Activated CD8-positive, alpha-beta memory T cell treated with anti-CD3 and anti-CD28 coated beads, Interleukin-2, amount 10 ng/mL, durations not matched to agents 7 days and 5 days (primary cell): ENCODE results near the gene RARA. TPM values are rescaled to one million over a fixed set of nuclear protein-coding genes. Genes with fewer than 3 reads are reported as not detected.
"Not testable (repeated sequence)": the region's sequence is repeated elsewhere in the genome, so short reads cannot be mapped to it uniquely, and the experiment has no call there.

Experiments used
- ATAC-seq: fragments of 150-1000 bp; cut with Tn5 transposase; one replicate; pipeline ENCODE4 v1.10.0; 2021; ENCODE audit warnings: moderate library complexity
- CTCF ChIA-PET: fragments of 350-600 bp; sonication (Branson Sonifier 250); formaldehyde crosslinking; loops from one replicate; lab custom pipeline; 2021; ENCODE audit warnings: antibody characterized with exemption; lab: Charles Lee
- DNase-seq: peaks from one replicate; pipeline ENCODE4 v3.0.0-alpha.2; 2020
- H3K27ac Mint-ChIP-seq: one replicate; pipeline ENCODE4 v1.8.0; 2021; ENCODE audit warnings: mild to moderate bottlenecking, mixed read lengths
- H3K27me3 Mint-ChIP-seq: one replicate; pipeline ENCODE4 v1.8.0; 2021; ENCODE audit warnings: mixed read lengths
- H3K36me3 Mint-ChIP-seq: one replicate; pipeline ENCODE4 v1.8.0; 2021; ENCODE audit warnings: mild to moderate bottlenecking, mixed read lengths
- H3K4me1 Mint-ChIP-seq: one replicate; pipeline ENCODE4 v1.8.0; 2021; ENCODE audit warnings: mixed read lengths
- H3K4me3 Mint-ChIP-seq: one replicate; pipeline ENCODE4 v1.8.0; 2021; ENCODE audit warnings: mild to moderate bottlenecking, moderate library complexity, mixed read lengths
- H3K9me3 Mint-ChIP-seq: one replicate; pipeline ENCODE4 v1.8.0; 2022; ENCODE audit warnings: low read depth, mixed read lengths
- total RNA-seq, 2 experiments: library from RNA; stranded (reverse); gene quantifications; one replicate each; pipeline ENCODE4 v1.2.3, GENCODE V29; 2021

Gene RARA
- total RNA-seq, 2 experiments from 2014 or later: 29.9 to 39.5 TPM

DNA sequence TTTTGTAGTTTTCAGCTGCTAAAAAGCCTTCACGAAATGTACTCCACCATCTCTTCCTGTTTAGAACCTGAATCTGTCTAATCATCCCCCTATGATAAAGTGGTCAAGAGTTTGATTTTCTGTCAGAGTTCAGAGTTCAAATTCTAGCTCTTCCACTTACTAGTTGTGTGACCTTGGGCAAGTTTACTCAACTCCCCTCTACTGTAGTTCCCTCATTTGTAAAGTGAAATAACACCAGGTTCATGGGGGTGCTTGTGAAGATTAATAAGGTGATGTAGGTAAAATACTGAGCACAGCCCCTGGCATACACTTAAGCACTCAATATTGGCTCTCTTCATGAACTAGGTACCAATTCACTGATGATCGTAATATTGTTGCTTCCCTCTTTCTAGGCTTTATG, 22.5 kb upstream of the RARA start:
- CTCF ChIA-PET: interaction anchor here (0.6 to 1.4 kb wide), 5 partner anchors 62 to 177 kb away, joined by 3 read pairs; partner anchors contain the start of gene WIPF2
- DNase-seq (no peak), ATAC-seq (no peak)
- no peak overlapping the region for H3K4me3 Mint-ChIP-seq
- H3K27ac Mint-ChIP-seq: no peak overlapping the region
- no peaks in the 10 kb centered on the region for H3K27me3 Mint-ChIP-seq
- H3K4me1 Mint-ChIP-seq: peaks cover 65% of the 10 kb centered on the region
- no peaks in the 10 kb centered on the region for H3K9me3 Mint-ChIP-seq
- H3K36me3 Mint-ChIP-seq: peaks cover 39% of the 10 kb centered on the region

DNA sequence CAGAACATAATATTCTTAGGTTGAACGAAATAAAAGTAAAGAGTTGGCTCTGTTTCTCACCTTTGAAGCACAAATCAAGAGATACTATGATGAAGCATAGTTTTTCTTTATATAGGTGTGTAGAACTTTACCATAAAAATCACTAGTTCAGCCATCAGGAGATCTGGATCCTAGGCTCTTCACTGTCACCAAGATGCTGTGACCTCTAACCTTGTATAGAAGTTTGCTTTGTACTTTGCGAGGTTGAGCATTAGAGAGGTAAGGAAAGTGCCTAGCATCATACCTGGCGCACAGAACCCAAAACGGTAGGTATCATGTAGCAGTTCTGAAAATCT, 21.9 kb upstream of the RARA start:
- CTCF ChIA-PET: interaction anchor here (31.0 kb wide), 1 partner anchor 70 kb away, joined by 433 read pairs; no protein-coding TSS in a partner anchor
- ATAC-seq: no peak
- Mint-ChIP-seq H3K27me3 (no peaks in the 10 kb centered on the region), H3K27ac (peak overlapping the region; percentile 98), H3K4me1 (peaks cover 62% of the 10 kb centered on the region), H3K9me3 (no peaks in the 10 kb centered on the region), H3K36me3 (peaks cover 39% of the 10 kb centered on the region), H3K4me3 (peak overlapping the region; percentile 99)
- DNase-seq: no peak

DNA sequence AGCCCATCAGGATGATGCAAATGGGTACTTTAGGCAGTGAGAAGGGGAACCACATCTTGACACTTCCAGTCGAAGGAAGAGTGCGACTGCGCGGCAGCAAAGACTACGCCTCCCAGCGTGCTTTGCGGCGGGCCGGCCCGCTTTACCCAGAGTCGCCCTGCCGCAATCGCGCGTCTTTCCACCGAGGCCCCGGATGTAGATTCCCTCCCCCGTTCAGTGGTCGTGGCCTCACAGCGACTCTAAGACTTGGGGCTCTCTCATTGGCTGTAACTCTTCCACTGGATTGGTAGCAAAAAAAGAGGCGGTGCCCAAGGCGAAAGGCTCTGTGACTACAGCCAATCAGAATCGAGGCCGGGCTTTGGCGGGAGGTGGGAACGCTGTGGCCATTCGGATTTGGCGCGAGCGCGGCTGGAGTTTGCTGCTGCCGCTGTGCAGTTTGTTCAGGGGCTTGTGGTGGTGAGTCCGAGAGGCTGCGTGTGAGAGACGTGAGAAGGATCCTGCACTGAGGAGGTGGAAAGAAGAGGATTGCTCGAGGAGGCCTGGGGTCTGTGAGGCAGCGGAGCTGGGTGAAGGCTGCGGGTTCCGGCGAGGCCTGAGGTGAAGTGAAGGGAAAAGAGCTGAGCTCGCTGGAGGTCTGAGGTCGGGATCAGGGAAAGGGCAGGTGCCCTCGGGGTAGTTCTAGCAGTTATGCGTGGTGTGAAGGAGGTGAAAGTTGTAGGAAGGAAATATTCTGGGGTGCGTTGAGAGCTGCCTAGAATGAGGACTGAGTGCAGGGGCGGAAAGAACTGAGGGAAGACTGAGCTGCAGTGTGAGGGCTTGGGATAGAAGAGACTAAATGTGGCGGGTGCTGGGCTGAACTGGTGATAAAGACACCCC, 21.2 kb upstream of the RARA start, which contains the start of gene CDC6:
TSS of gene CDC6 (plus strand) at position 386 of the 876 bp plus-strand sequence. CDS start 1,542 bp downstream, outside the sequence.
- CTCF ChIA-PET: interaction anchor here (0.8 to 31.0 kb wide), 11 partner anchors 9 to 189 kb away, joined by 3 to 433 read pairs (median 4); partner anchors contain the start of genes NR1D1, TOP2A and WIPF2
- peak; percentile 94 for ATAC-seq
- peak; percentile 100 for DNase-seq
- H3K36me3 Mint-ChIP-seq: peaks cover 34% of the 10 kb centered on the region
- H3K27me3 Mint-ChIP-seq: no peaks in the 10 kb centered on the region
- peaks cover 56% of the 10 kb centered on the region for H3K4me1 Mint-ChIP-seq
- H3K9me3 Mint-ChIP-seq: no peaks in the 10 kb centered on the region
- H3K27ac Mint-ChIP-seq: peak within 1 kb of the TSS; percentile 98
- peak within 1 kb of the TSS; percentile 99 for H3K4me3 Mint-ChIP-seq

DNA sequence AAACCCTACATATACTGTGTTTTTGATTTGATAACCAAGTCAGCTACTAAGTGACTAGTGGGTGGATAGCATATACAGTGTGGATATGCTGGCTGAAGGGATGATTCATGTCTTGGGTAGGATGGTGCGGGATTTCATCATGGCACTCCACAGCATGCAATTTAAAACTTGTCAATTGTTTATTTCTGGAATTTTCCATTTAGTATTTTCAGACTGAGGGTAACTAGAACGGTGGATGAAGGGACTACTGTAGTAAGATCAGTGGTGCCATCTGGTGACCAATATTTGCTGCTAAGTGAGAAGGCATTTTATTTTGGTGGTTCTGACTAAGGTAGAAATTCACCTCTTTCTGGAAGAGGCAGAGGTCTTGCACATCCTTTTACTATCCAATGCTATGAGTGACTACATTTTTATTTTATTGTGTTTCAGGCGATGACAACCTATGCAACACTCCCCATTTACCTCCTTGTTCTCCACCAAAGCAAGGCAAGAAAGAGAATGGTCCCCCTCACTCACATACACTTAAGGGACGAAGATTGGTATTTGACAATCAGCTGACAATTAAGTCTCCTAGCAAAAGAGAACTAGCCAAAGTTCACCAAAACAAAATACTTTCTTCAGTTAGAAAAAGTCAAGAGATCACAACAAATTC, 18.2 kb upstream of the RARA start:
- DNase-seq: peak; percentile 66
- H3K27ac Mint-ChIP-seq: peak overlapping the region; percentile 58

DNA sequence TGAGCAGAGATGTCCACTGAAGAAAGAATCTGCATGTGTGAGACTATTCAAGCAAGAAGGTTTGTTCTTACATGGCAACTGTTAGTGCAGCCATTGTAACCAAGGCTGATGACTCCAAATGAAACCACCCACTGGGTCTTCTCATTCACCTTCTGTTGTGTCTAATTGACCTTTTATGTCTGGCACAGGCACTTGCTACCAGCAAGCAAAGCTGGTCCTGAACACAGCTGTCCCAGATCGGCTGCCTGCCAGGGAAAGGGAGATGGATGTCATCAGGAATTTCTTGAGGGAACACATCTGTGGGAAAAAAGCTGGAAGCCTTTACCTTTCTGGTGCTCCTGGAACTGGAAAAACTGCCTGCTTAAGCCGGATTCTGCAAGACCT, 17.7 kb upstream of the RARA start:
- peak overlapping the region; percentile 58 for H3K27ac Mint-ChIP-seq
- no peaks in the 10 kb centered on the region for H3K27me3 Mint-ChIP-seq
- ATAC-seq (no peak), DNase-seq (no peak)
- H3K4me3 Mint-ChIP-seq: no peak overlapping the region
- H3K36me3 Mint-ChIP-seq: peaks cover 57% of the 10 kb centered on the region
- H3K9me3 Mint-ChIP-seq: no peaks in the 10 kb centered on the region
- peaks cover 59% of the 10 kb centered on the region for H3K4me1 Mint-ChIP-seq
- CTCF ChIA-PET: interaction anchor here (0.9 to 31.0 kb wide), 9 partner anchors 12 to 178 kb away, joined by 3 to 433 read pairs (median 6); partner anchors contain the start of gene WIPF2

More for the DNA sequence above, 18.2 kb upstream of the RARA start:
- H3K4me3 Mint-ChIP-seq: no peak overlapping the region
- peaks cover 57% of the 10 kb centered on the region for H3K4me1 Mint-ChIP-seq
- CTCF ChIA-PET: interaction anchor here (0.8 to 31.0 kb wide), 13 partner anchors 9 to 177 kb away, joined by 3 to 433 read pairs (median 4); partner anchors contain the start of gene WIPF2
- ATAC-seq: no peak
- no peaks in the 10 kb centered on the region for H3K27me3 Mint-ChIP-seq
- H3K9me3 Mint-ChIP-seq: no peaks in the 10 kb centered on the region
- H3K36me3 Mint-ChIP-seq: peaks cover 52% of the 10 kb centered on the region

DNA sequence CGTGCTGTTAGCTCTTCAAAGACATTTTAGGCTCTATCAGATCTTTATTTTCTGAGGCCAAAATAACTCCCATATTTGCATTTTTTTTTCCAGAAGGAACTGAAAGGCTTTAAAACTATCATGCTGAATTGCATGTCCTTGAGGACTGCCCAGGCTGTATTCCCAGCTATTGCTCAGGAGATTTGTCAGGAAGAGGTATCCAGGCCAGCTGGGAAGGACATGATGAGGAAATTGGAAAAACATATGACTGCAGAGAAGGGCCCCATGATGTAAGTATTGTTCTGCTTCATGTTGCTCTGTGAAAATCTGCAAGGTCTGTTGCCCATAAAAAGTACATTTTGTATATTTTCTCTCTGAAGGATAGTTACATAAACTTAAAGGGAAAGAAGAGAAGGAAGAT, 15.6 kb upstream of the RARA start:
- ATAC-seq (no peak), DNase-seq (no peak)
- CTCF ChIA-PET: interaction anchor here (1.0 to 31.0 kb wide), 10 partner anchors 10 to 180 kb away, joined by 3 to 433 read pairs (median 4); no protein-coding TSS in a partner anchor
- H3K36me3 Mint-ChIP-seq: peaks cover 64% of the 10 kb centered on the region
- H3K27me3 Mint-ChIP-seq: no peaks in the 10 kb centered on the region
- no peaks in the 10 kb centered on the region for H3K9me3 Mint-ChIP-seq
- peaks cover 54% of the 10 kb centered on the region for H3K4me1 Mint-ChIP-seq
- H3K4me3 Mint-ChIP-seq: no peak overlapping the region
- H3K27ac Mint-ChIP-seq: no peak overlapping the region

DNA sequence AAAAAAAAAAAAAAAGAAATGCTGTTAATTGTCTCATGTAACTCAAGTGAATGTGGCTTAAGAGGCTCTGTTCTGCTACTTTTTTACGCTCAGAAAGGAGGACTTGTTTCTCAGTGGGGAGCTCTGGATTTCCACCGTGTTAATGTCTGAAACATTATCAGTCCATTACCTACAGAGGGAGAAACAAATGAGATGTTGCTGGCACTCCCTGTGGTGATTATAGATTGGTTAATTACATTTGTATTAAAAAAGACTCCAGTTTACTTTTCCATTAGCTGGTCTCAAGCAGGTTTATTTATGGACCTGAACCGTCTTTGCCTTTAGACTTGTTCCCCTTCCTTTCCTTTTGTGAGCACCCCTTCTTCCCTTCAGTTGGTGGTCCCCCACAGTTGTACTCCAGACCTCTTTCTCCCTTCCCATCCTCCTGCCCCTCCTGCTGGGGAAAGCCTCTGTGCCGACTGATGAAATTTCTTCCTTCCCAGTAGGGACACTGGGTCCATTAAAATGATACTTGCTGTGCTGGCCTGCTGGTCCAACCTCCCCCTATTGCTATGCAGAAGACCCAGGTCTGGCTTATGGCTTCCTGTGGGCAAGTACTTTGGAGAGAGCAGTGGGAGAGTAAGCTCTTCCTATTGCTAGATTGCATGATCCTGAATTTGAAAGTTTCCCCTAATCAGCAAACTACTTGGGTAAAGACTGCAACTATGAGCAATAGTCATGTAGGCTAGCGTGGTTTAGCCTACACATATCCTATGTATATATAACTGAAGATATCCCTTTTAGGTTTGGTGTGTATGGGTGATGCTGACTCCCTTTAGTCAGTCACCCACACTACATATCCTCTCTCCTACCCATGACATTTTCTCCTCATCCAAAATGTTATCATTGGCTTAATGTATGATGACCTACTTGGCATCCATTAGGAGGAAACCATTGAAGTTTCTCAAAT, 13.2 kb upstream of the RARA start:
- no peak overlapping the region for H3K27ac Mint-ChIP-seq
- H3K27me3 Mint-ChIP-seq: no peaks in the 10 kb centered on the region
- DNase-seq (no peak), ATAC-seq (no peak)
- no peak overlapping the region for H3K4me3 Mint-ChIP-seq
- peaks cover 59% of the 10 kb centered on the region for H3K36me3 Mint-ChIP-seq
- CTCF ChIA-PET: interaction anchor here (1.0 to 31.0 kb wide), 6 partner anchors 12 to 280 kb away, joined by 3 to 433 read pairs (median 4); partner anchors contain the start of gene CSF3
- no peaks in the 10 kb centered on the region for H3K9me3 Mint-ChIP-seq
- peaks cover 37% of the 10 kb centered on the region for H3K4me1 Mint-ChIP-seq

DNA sequence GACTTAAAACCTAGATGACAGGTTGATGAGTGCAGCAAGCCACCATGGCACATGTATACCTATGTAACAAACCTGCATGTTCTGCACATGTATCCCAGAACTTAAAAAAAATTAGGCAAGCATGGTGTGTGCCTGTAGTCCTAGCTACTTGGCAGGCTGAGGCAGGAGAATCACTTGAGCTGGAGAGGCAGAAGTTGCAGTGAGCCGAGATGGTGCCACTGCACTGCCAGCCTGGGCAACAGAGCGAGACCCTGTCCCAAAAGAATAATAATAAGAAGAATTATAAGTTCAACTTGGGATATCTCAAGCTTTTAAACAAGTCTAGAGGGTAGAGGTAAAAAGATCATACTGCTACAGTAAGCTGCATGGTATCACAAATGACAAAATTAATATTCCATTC, 11.5 kb upstream of the RARA start:
- Mint-ChIP-seq H3K36me3 (peaks cover 63% of the 10 kb centered on the region), H3K27me3 (no peaks in the 10 kb centered on the region), H3K27ac (peak overlapping the region; percentile 16), H3K9me3 (no peaks in the 10 kb centered on the region), H3K4me3 (no peak overlapping the region), H3K4me1 (peaks cover 26% of the 10 kb centered on the region)
- DNase-seq (no peak), ATAC-seq (no peak)
- CTCF ChIA-PET: interaction anchor here (0.9 to 31.0 kb wide), 4 partner anchors 9 to 96 kb away, joined by 3 to 433 read pairs (median 5); partner anchors contain the start of genes CDC6 and GJD3

DNA sequence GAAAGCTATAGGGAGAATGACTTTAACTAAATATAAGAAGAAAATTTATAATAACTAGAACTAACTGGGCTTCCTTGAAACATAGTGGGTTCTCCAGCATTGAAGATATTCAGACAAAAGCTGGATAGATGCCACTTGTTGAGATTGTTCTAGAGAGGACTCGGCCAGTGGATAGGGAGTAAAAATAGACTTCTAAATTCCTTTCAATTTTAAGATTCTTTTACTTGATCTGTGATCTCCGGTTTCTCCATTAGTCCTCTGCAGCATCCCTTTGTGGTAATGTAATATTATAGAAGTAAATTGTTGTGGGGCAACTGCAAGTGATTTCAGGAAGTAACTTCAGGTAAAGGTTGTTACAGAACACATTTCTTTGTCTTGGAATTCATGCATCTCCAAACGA, 10.3 kb upstream of the RARA start:
- Mint-ChIP-seq H3K4me3 (no peak overlapping the region), H3K27ac (no peak overlapping the region), H3K9me3 (no peaks in the 10 kb centered on the region), H3K27me3 (no peaks in the 10 kb centered on the region), H3K4me1 (peaks cover 28% of the 10 kb centered on the region), H3K36me3 (peaks cover 67% of the 10 kb centered on the region)
- DNase-seq (no peak), ATAC-seq (no peak)
- CTCF ChIA-PET: interaction anchor here (31.0 kb wide), 1 partner anchor 58 kb away, joined by 433 read pairs; no protein-coding TSS in a partner anchor

DNA sequence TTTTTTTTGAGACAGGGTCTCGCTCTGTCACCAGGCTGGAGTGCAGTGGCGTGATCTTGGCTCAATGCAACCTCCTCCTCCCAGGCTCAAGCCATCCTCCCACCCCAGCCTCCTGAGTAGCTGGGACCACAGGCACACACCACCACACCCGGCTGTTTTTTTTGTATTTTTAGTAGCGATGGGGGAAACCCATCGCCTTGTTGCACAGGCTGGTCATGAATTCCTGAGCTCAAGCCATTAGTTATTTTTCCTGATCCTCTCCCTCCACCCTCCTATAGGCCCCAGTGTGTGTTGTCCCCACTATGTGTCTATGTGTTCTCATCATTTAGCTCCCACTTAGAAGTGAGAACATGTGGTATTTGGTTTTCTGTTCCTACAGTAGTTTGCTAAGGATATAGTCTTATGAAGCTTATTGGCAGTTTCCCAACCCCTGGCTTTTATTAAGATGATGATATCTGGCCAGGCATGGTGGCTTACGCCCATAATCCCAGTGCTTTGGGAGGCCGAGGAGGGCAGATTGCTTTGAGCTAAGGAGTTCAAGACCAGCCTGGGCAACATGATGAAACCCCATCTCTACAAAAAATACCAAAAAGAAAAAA, 9.7 kb upstream of the RARA start:
- not testable (repeated sequence) for DNase-seq, H3K27me3 Mint-ChIP-seq, H3K4me3 Mint-ChIP-seq, H3K9me3 Mint-ChIP-seq, H3K27ac Mint-ChIP-seq, ATAC-seq
- peaks cover 25% of the 10 kb centered on the region for H3K4me1 Mint-ChIP-seq
- H3K36me3 Mint-ChIP-seq: peaks cover 67% of the 10 kb centered on the region
- CTCF ChIA-PET: interaction anchor here (1.6 to 31.0 kb wide), 2 partner anchors 58 to 107 kb away, joined by 5 to 433 read pairs; no protein-coding TSS in a partner anchor

DNA sequence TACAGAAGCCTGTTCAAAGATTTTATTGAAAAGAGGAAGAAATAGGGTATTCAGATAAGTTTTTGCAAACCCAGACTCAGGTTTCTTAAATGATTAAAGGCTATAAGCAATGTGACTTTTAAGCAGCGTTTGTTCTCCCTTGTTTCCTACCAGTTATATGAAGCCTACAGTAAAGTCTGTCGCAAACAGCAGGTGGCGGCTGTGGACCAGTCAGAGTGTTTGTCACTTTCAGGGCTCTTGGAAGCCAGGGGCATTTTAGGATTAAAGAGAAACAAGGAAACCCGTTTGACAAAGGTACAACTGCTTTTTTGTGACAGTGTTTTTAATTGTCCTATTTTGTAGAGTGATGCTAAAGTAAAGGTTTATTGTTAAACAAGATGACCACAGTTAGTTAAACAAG, 7.7 kb upstream of the RARA start:
- Mint-ChIP-seq H3K27me3 (no peaks in the 10 kb centered on the region), H3K36me3 (peaks cover 55% of the 10 kb centered on the region), H3K27ac (no peak overlapping the region), H3K4me1 (peaks cover 17% of the 10 kb centered on the region), H3K9me3 (no peaks in the 10 kb centered on the region), H3K4me3 (no peak overlapping the region)
- CTCF ChIA-PET: interaction anchor here (0.9 to 31.0 kb wide), 6 partner anchors 12 to 232 kb away, joined by 3 to 433 read pairs (median 12); no protein-coding TSS in a partner anchor
- no peak for DNase-seq
- no peak for ATAC-seq
